Measurements from ENCODE around the gene PIK3R2.

- TF ChIP-seq CTCF (IDR thresholded peaks at IDR 0.05; ENCODE audit: low read length), result no peak
- no peak for TF ChIP-seq EZH2 (IDR thresholded peaks at IDR 0.05; ENCODE audit: borderline replicate concordance, low read length)
Measured at GRCh38 chr19:18165794-18166544, 13.0 kb downstream of the PIK3R2 start.

All from OCI-LY1 (cell line).